Tibial artery (tissue), 4 donors: ENCODE results near the gene PRKAG3.

ENCODE experiments used
- DNase-seq, 2 donors: peaks; one replicate each; pipeline ENCODE4 v3.0.0-alpha.2; 2019
- H3K27ac ChIP-seq, 2 donors: fragments of 200-600 bp; sonication (generic) in 1 of 2; 1 replicate in 1 of 2; 2 replicates in 1 of 2; pipeline ENCODE4 v1.5.1; 2018 to 2019; ENCODE audit warnings: mild to moderate bottlenecking in 1 of 2
- H3K27me3 ChIP-seq, 2 donors: fragments of 200-600 bp; sonication (generic) in 1 of 2; one replicate each; pipeline versions ENCODE4 v1.5.1 to v1.6.0; 2016 to 2019
- H3K36me3 ChIP-seq, 3 donors: fragments of 200-600 bp; sonication (generic) in 2 of 3; one replicate each; pipeline ENCODE4 v1.5.1; 2016 to 2019; ENCODE audit warnings: mild to moderate bottlenecking in 2 of 3
- H3K4me1 ChIP-seq, 4 donors: fragments of 200-600 bp; sonication (generic) in 2 of 4; 1 replicate in 3 of 4; 2 replicates in 1 of 4; pipeline ENCODE4 v1.5.1; 2016 to 2019
- H3K4me3 ChIP-seq, 2 donors: fragments of 200-600 bp; sonication (generic) in 1 of 2; 1 replicate in 1 of 2; 2 replicates in 1 of 2; pipeline ENCODE4 v1.5.1; 2018 to 2019; ENCODE audit warnings: mild to moderate bottlenecking in 2 of 2
- H3K9me3 ChIP-seq, 3 donors: fragments of 200-600 bp; sonication (generic) in 1 of 3; one replicate each; pipeline ENCODE4 v1.5.1; 2016 to 2019
- intact Hi-C: fragments of 100-400 bp; cut with DNase I; formaldehyde crosslinking; loops from one replicate; pipeline ENCODE4 v1.15.0; 2023; ENCODE audit warnings: low total_unique reads
- TF ChIP-seq, protein P1 (sequence below), 2 experiments: fragments of 200-600 bp in 1 of 2; fragments of 450-650 bp in 1 of 2; IDR thresholded peaks; one replicate each; pipeline ENCODE4 v1.5.1; 2017 to 2019; ENCODE audit warnings: antibody characterized with exemption in 2 of 2, mild to moderate bottlenecking in 1 of 2, moderate library complexity in 1 of 2

PRKAG3 gene

DNA sequence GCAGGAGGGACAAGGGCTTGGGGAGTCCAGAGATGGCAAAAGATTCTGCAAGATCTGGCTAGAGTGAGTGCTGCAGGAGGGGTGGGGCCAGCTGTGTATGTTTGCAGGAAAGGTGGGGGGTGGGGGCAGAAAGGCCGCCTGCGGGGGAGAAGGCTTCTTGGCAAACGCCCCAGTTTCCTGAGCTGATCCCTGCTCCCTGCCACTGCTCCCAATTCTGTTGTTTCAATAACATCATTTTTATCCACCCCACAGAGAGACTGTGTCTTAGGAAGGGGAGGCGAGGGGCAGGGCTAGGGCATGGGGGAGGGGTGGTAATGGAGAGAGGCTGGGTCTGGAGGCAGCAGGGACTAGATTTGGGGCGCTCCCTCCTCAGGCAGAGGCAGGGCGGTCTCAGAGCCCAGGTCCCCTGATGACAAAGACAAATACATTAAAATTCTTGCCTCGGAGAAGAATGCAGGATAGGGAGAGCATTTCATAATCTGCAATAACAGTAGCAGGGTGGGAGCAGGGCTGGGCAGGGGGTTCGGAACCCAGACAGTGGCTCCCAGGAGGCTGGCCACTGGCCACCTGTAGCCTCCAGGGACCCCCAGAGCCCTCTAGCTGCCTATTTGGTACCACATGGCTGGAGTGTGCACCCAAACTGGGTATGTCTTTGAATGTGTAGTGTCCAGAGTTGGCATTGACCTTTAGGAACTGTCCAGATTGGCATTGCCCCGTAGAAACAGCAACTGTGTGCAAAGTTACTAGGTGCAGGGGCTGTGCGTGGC lies 26.0 kb upstream of the PRKAG3 start:
- Histone ChIP-seq H3K36me3 (no peaks in the 10 kb centered on the region), H3K27me3 (peaks cover 0 to 94% of the 10 kb centered on the region in 2 donors), H3K27ac (no peak overlapping the region), H3K4me1 (peaks cover 0 to 25% (median 23%) of the 10 kb centered on the region in 4 donors), H3K9me3 (no peaks in the 10 kb centered on the region), H3K4me3 (no peak overlapping the region)
- intact Hi-C loops, result no loop called here
- TF ChIP-seq, protein P1, sequence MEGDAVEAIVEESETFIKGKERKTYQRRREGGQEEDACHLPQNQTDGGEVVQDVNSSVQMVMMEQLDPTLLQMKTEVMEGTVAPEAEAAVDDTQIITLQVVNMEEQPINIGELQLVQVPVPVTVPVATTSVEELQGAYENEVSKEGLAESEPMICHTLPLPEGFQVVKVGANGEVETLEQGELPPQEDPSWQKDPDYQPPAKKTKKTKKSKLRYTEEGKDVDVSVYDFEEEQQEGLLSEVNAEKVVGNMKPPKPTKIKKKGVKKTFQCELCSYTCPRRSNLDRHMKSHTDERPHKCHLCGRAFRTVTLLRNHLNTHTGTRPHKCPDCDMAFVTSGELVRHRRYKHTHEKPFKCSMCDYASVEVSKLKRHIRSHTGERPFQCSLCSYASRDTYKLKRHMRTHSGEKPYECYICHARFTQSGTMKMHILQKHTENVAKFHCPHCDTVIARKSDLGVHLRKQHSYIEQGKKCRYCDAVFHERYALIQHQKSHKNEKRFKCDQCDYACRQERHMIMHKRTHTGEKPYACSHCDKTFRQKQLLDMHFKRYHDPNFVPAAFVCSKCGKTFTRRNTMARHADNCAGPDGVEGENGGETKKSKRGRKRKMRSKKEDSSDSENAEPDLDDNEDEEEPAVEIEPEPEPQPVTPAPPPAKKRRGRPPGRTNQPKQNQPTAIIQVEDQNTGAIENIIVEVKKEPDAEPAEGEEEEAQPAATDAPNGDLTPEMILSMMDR (IDR thresholded peaks at IDR 0.05), result no peak
- no peak for DNase-seq

DNA sequence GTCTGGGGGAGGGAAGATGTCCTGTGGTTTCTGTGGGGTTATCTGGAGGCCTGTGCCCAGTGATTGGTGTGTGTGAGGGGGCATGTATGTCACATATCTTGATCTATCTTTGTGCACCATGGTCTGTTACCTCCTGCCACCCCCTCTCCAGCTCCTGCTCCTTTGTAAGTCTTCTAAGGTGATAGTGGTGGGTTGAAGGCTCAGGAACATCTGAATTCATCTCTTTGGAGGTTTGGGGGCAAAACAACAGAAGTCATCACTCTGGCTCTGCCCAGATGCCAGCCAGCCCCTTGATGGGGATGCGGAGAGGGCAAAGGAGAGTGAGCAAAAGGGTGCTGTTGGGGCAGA lies 25.3 kb upstream of the PRKAG3 start:
- no peaks in the 10 kb centered on the region for H3K9me3 ChIP-seq
- H3K27me3 ChIP-seq, result peaks cover 0 to 94% of the 10 kb centered on the region in 2 donors
- intact Hi-C loops, result no loop called here
- peaks cover 0 to 25% (median 23%) of the 10 kb centered on the region in 4 donors for H3K4me1 ChIP-seq
- H3K4me3 ChIP-seq, result no peak overlapping the region
- DNase-seq, result peak in 1 of 2 donors; percentile 34
- H3K27ac ChIP-seq, result no peak overlapping the region
- TF ChIP-seq, protein P1 (IDR thresholded peaks at IDR 0.05), result no peak
- H3K36me3 ChIP-seq, result no peaks in the 10 kb centered on the region

GRCh38 chr2:218856167-218856895 lies 24.7 kb upstream of the PRKAG3 start:
- peaks cover 0 to 25% (median 23%) of the 10 kb centered on the region in 4 donors for H3K4me1 ChIP-seq
- H3K27me3 ChIP-seq, result peaks cover 0 to 94% of the 10 kb centered on the region in 2 donors
- no peak overlapping the region for H3K27ac ChIP-seq
- intact Hi-C loops, result no loop called here
- H3K36me3 ChIP-seq, result no peaks in the 10 kb centered on the region
- TF ChIP-seq, protein P1 (IDR thresholded peaks at IDR 0.05), result no peak
- no peak overlapping the region for H3K4me3 ChIP-seq
- H3K9me3 ChIP-seq, result no peaks in the 10 kb centered on the region
- peak in 1 of 2 donors; percentile 29 for DNase-seq

GRCh38 chr2:218855305-218856166 lies 23.9 kb upstream of the PRKAG3 start:
- Histone ChIP-seq H3K27me3 (peaks cover 0 to 93% of the 10 kb centered on the region in 2 donors), H3K4me3 (no peak overlapping the region), H3K27ac (no peak overlapping the region), H3K9me3 (no peaks in the 10 kb centered on the region), H3K4me1 (peaks cover 0 to 19% (median 16%) of the 10 kb centered on the region in 4 donors), H3K36me3 (no peaks in the 10 kb centered on the region)
- peak in 1 of 2 donors; percentile 53 for DNase-seq
- intact Hi-C loops, result no loop called here
- TF ChIP-seq, protein P1 (IDR thresholded peaks at IDR 0.05), result no peak

DNA sequence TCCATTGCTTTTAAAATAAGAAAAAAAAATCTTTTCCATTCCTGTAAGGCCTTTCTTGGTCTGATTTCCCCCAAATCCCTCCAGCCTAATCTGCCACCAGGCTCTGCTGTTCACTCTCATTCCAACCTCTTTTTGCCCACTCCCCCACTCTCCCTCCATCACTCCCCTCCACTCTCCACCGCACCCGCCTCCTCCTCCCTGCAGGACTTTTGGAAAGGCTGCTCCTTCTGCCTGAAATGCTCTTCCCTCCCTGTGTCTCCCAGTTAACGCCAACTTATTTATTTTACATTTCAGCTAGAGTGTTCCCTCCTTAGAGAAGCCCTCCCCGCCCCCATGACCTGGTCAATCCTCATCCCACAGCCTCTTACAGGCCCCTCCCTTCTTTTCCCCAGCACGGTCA lies 23.3 kb upstream of the PRKAG3 start:
- H3K27ac ChIP-seq, result no peak overlapping the region
- DNase-seq, result peak in 1 of 2 donors; percentile 7
- intact Hi-C loops, result no loop called here
- TF ChIP-seq, protein P1 (IDR thresholded peaks at IDR 0.05), result no peak
- H3K4me1 ChIP-seq, result peaks cover 0 to 12% (median 10%) of the 10 kb centered on the region in 4 donors
- peaks cover 0 to 92% of the 10 kb centered on the region in 2 donors for H3K27me3 ChIP-seq
- no peaks in the 10 kb centered on the region for H3K9me3 ChIP-seq
- H3K36me3 ChIP-seq, result no peaks in the 10 kb centered on the region
- H3K4me3 ChIP-seq, result no peak overlapping the region
